ENCODE measurements around the gene NLRX1.

DNA sequence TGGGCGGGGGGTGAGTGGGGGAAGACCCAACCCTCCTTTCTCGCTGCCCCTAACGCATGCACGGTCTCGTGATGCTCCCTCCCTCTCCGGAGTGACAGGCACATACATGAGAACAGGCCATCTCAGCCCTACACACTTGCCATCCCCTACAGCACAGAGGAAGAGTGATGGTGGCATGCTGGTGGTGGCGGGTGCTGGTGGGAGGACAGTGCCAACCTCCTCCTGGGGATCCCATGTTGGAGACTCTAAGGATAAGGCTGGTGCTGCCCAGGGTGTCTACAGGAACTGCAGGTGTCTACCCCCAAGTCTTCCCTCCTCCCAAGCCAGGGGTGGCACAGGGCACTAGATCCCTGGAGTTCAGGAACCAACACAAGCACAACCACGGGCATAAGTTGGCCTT lies 6.7 kb upstream of the NLRX1 start:
- TF ChIP-seq, protein P1, sequence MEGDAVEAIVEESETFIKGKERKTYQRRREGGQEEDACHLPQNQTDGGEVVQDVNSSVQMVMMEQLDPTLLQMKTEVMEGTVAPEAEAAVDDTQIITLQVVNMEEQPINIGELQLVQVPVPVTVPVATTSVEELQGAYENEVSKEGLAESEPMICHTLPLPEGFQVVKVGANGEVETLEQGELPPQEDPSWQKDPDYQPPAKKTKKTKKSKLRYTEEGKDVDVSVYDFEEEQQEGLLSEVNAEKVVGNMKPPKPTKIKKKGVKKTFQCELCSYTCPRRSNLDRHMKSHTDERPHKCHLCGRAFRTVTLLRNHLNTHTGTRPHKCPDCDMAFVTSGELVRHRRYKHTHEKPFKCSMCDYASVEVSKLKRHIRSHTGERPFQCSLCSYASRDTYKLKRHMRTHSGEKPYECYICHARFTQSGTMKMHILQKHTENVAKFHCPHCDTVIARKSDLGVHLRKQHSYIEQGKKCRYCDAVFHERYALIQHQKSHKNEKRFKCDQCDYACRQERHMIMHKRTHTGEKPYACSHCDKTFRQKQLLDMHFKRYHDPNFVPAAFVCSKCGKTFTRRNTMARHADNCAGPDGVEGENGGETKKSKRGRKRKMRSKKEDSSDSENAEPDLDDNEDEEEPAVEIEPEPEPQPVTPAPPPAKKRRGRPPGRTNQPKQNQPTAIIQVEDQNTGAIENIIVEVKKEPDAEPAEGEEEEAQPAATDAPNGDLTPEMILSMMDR (IDR thresholded peaks at IDR 0.05; ENCODE audit: low read length), result no peak
- TF ChIP-seq EZH2 (IDR thresholded peaks at IDR 0.05; ENCODE audit: borderline replicate concordance, low read length), result no peak
